Gastrocnemius medialis (tissue), 4 donors: ENCODE measurements around the gene HELZ2. TPM values are rescaled to one million over a fixed set of nuclear protein-coding genes. Genes with fewer than 3 reads are reported as not detected.
"Not testable (repeated sequence)": the region's sequence is repeated elsewhere in the genome, so short reads cannot be mapped to it uniquely, and the experiment has no call there.

Experiments used
- ATAC-seq, 2 donors: fragments of 150-250 bp; one replicate each; pipeline ENCODE4 v1.9.1; 2016
- DNase-seq, 2 donors: peaks; one replicate each; pipeline ENCODE4 v3.0.0-alpha.2; 2019
- H3K27ac ChIP-seq, 4 donors: fragments of 200-600 bp; sonication (generic); 1 replicate in 1 of 4; 2 replicates in 3 of 4; pipeline ENCODE4 v1.5.1; 2016 to 2018; ENCODE audit warnings: mild to moderate bottlenecking in 2 of 4, moderate library complexity in 1 of 4
- H3K27me3 ChIP-seq, 3 donors: fragments of 200-600 bp; sonication (generic) in 2 of 3; 1 replicate in 1 of 3; 2 replicates in 2 of 3; pipeline versions ENCODE4 v1.5.1 to v1.6.0; 2016 to 2019; ENCODE audit warnings: mild to moderate bottlenecking in 1 of 3, moderate library complexity in 1 of 3
- H3K36me3 ChIP-seq, 2 donors: fragments of 200-600 bp; sonication (generic) in 1 of 2; one replicate each; pipeline ENCODE4 v1.5.1; 2017 to 2018
- H3K4me1 ChIP-seq, 2 donors: fragments of 200-600 bp; sonication (generic) in 1 of 2; one replicate each; pipeline ENCODE4 v1.5.1; 2016 to 2017; ENCODE audit warnings: mild to moderate bottlenecking in 2 of 2
- H3K4me3 ChIP-seq, 4 donors: fragments of 200-600 bp; sonication (generic) in 3 of 4; 1 replicate in 1 of 4; 2 replicates in 3 of 4; pipeline ENCODE4 v1.5.1; 2016 to 2019; ENCODE audit warnings: mild to moderate bottlenecking in 2 of 4
- H3K9me3 ChIP-seq, 3 donors: fragments of 200-600 bp; sonication (generic) in 2 of 3; 1 replicate in 1 of 3; 2 replicates in 2 of 3; pipeline ENCODE4 v1.5.1; 2016 to 2019
- POLR2A ChIP-seq, 2 donors: fragments of 450-650 bp; IDR thresholded peaks; one replicate each; pipeline ENCODE4 v1.6.1; 2017; ENCODE audit warnings: antibody characterized with exemption in 2 of 2, mild to moderate bottlenecking in 2 of 2, moderate library complexity in 2 of 2
- in situ Hi-C, 4 donors: fragments of 200-750 bp; cut with MboI; loops; one replicate each; pipeline versions ENCODE4 v1.15.0 to v1.8.0; 2017; ENCODE audit warnings: low sequenced_read_pairs in 4 of 4
- intact Hi-C: fragments of 100-400 bp; cut with DNase I; formaldehyde crosslinking; loops from one replicate; pipeline ENCODE4 v1.15.1; 2023; ENCODE audit warnings: low total_unique reads
- total RNA-seq, 4 donors: library from RNA; depleted of rRNA; stranded (reverse); fragments of >200 nt; gene quantifications; one replicate each; pipeline versions ENCODE4 v1.1.0 to v1.2.3, GENCODE V29; 2016
- TF ChIP-seq, protein P1 (sequence below), 5 experiments: fragments of 450-650 bp in 3 of 5; fragments of 200-600 bp in 2 of 5; sonication (generic) in 2 of 5; IDR thresholded peaks in 4 of 5; conservative IDR thresholded peaks in 1 of 5; 1 replicate in 4 of 5; 2 replicates in 1 of 5; pipeline ENCODE4 v1.5.1; 2016 to 2019; ENCODE audit warnings: antibody characterized with exemption in 5 of 5, mild to moderate bottlenecking in 3 of 5, moderate library complexity in 3 of 5

Gene HELZ2
- total RNA-seq, 4 donors from 2014 or later, result 1.7 to 6.2 (median 3.6) TPM

DNA sequence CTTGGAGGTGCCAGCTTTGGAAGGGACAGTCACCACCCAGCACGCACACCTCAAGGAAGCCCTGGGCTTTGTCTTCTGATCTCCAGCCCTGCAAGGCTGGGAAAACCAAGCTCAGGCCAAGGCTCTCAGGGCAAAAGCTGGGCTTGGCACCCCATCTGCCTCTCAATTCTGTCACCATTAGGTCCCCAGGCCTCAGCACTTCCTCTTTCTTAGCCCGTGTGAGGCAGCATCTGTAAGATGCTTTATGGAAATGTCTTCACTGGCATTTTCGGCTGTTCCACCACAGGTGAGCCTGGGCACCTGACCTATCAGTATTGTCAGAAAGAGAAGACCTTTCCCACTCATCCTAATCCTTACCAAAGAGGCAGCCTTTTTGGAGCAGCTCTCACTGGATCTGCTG, 28.3 kb upstream of the HELZ2 start:
- Histone ChIP-seq H3K4me1 (no peaks in the 10 kb centered on the region), H3K27ac (no peak overlapping the region), H3K27me3 (no peaks in the 10 kb centered on the region), H3K36me3 (peaks cover 0 to 46% of the 10 kb centered on the region in 2 donors), H3K4me3 (no peak overlapping the region), H3K9me3 (no peaks in the 10 kb centered on the region)
- in situ Hi-C loops (no loop called here), intact Hi-C loops (no loop called here)
- no peak for DNase-seq
- no peak for ATAC-seq
- TF ChIP-seq POLR2A (IDR thresholded peaks at IDR 0.05), result no peak
- TF ChIP-seq, protein P1, sequence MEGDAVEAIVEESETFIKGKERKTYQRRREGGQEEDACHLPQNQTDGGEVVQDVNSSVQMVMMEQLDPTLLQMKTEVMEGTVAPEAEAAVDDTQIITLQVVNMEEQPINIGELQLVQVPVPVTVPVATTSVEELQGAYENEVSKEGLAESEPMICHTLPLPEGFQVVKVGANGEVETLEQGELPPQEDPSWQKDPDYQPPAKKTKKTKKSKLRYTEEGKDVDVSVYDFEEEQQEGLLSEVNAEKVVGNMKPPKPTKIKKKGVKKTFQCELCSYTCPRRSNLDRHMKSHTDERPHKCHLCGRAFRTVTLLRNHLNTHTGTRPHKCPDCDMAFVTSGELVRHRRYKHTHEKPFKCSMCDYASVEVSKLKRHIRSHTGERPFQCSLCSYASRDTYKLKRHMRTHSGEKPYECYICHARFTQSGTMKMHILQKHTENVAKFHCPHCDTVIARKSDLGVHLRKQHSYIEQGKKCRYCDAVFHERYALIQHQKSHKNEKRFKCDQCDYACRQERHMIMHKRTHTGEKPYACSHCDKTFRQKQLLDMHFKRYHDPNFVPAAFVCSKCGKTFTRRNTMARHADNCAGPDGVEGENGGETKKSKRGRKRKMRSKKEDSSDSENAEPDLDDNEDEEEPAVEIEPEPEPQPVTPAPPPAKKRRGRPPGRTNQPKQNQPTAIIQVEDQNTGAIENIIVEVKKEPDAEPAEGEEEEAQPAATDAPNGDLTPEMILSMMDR (IDR thresholded peaks at IDR 0.05 in 4 of 5, conservative IDR thresholded peaks at IDR 0.05 in 1 of 5), result no peak

DNA sequence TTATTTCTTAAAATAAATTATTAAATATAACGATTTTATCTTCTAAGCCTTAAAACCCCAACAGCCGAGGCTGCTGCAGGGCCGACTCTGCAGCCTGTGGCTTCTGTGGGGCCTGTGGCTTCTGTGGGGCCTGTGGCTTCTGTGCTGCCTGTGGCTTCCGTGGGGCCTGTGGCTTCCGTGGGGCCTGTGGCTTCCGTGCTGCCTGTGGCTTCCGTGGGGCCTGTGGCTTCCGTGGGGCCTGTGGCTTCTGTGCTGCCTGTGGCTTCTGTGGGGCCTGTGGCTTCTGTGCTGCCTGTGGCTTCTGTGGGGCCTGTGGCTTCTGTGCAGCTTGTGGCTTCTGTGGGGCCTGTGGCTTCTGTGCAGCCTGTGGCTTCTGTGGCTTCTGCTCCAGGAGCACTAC, 27.6 kb upstream of the HELZ2 start:
- DNase-seq, intact Hi-C loops, H3K4me3 ChIP-seq, H3K27ac ChIP-seq, H3K27me3 ChIP-seq, in situ Hi-C loops, H3K4me1 ChIP-seq, ATAC-seq, H3K9me3 ChIP-seq: not testable (repeated sequence)
- H3K36me3 ChIP-seq, result peaks cover 0 to 48% of the 10 kb centered on the region in 2 donors

DNA sequence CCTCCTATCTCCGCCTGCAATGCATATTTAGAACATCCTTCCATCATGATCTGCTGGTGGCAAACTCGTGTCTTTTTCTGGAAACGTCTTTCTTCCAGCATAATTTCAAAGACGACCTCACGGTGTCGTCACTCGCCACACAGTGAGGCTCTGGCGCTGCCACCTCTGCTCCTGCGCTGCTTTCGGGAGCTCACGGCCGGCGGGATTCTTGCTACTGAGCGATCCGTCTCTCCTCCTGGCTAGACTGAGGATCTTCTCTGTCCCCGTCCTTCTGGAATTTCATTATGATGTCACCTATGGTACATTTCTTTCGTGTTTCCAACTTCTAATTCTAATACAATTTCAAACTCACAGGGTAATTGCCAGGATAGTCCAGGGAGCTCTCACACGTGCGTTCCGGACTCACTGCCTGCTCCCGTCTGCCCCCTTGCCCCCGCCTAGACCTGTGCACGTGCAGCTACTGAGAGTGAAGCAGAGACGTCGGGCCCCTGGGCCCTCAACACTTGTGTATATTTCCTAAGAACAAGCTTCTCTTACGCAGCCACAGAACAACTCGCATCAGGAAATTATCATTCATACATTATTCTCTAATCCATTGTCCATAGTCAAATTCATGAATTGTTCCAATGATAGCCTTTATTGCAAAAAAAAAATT, 25.5 kb upstream of the HELZ2 start:
- in situ Hi-C loops, result no loop called here
- H3K4me1 ChIP-seq, result no peaks in the 10 kb centered on the region
- peaks cover 0 to 65% of the 10 kb centered on the region in 2 donors for H3K36me3 ChIP-seq
- H3K27ac ChIP-seq, result no peak overlapping the region
- H3K9me3 ChIP-seq, result no peaks in the 10 kb centered on the region
- H3K4me3 ChIP-seq, result no peak overlapping the region
- ATAC-seq, result no peak
- DNase-seq, result no peak
- intact Hi-C loops, result no loop called here
- TF ChIP-seq, protein P1 (IDR thresholded peaks at IDR 0.05 in 4 of 5, conservative IDR thresholded peaks at IDR 0.05 in 1 of 5), result no peak
- TF ChIP-seq POLR2A (IDR thresholded peaks at IDR 0.05), result no peak
- no peaks in the 10 kb centered on the region for H3K27me3 ChIP-seq

DNA sequence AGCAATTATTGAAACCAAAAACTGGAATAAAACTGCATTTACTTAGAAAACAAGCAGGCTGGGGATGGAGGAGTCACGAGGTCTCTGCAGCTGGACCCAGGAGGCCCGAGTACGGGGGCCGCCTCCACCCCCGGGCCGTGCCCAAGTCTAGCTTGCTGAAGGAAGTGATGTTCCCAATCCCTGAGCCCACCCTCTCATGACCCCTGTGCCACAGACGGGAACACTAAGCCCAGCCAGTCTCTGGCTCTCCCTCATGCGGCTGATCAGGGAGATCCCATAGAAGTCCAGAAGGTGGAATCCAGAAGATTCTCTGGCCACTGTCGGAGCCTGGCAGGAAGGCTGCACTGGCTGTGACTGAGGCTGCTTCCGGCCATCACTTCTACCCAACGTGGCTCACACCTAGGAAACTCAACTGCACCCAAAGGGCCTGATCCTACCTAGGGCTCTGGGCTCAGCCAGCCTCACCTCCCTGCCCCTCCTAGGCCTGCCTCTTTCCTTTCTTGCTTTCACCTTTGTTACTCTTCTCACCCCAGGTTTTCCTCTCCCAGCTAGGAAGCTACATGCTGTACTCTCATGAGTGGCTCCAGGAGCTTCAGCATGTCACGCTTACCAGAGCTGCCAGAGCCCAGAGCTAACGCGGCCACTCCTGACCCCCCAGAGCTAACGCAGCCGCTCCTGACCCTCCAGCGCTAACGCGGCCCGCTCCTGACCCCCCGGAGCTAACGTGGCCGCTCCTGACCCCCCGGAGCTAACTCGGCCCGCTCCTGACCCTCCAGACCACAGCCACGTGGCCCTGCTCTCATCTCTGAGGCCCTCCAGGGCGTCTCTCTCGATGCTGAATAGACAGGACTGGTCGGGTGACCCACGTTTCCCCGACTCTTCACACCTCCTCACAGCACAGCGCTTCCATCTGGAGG, 24.7 kb upstream of the HELZ2 start:
- in situ Hi-C loops (no loop called here), intact Hi-C loops (no loop called here)
- ATAC-seq (no peak), DNase-seq (no peak)
- TF ChIP-seq, protein P1 (IDR thresholded peaks at IDR 0.05 in 4 of 5, conservative IDR thresholded peaks at IDR 0.05 in 1 of 5), result no peak
- TF ChIP-seq POLR2A (IDR thresholded peaks at IDR 0.05), result no peak
- Histone ChIP-seq H3K36me3 (peaks cover 0 to 71% of the 10 kb centered on the region in 2 donors), H3K27me3 (no peaks in the 10 kb centered on the region), H3K9me3 (no peaks in the 10 kb centered on the region), H3K4me1 (no peaks in the 10 kb centered on the region), H3K4me3 (no peak overlapping the region), H3K27ac (no peak overlapping the region)
